Measurements from ENCODE around the gene RALGPS2.

DNA sequence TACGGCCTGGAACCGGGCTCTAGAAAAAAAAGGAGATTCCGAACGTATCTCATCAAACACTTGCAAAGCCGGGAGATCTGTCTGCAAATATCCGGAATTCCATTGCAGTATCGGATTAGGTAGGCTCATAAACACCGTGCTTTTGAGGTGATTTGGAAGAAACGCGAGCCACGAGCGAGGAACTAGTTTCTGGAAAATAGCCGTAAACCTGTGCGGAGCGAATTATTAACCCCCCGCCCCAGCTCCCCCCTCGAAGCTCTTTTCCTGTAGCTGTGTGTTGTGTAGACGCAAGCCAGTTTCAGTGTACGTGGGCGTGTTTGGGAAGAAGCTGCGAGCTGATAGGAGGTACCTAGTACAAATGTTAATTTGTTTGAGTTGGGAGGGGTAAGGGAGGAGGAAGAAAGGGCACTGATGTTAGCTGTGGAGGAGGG, 1.1 kb downstream of the RALGPS2 start:
- TF ChIP-seq, protein P1, sequence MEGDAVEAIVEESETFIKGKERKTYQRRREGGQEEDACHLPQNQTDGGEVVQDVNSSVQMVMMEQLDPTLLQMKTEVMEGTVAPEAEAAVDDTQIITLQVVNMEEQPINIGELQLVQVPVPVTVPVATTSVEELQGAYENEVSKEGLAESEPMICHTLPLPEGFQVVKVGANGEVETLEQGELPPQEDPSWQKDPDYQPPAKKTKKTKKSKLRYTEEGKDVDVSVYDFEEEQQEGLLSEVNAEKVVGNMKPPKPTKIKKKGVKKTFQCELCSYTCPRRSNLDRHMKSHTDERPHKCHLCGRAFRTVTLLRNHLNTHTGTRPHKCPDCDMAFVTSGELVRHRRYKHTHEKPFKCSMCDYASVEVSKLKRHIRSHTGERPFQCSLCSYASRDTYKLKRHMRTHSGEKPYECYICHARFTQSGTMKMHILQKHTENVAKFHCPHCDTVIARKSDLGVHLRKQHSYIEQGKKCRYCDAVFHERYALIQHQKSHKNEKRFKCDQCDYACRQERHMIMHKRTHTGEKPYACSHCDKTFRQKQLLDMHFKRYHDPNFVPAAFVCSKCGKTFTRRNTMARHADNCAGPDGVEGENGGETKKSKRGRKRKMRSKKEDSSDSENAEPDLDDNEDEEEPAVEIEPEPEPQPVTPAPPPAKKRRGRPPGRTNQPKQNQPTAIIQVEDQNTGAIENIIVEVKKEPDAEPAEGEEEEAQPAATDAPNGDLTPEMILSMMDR (IDR thresholded peaks at IDR 0.05): no peak
- TF ChIP-seq POLR2A (IDR thresholded peaks at IDR 0.05): no peak
